Measurements from ENCODE around the gene BYSL.

Gene BYSL

GRCh38 chr6:41976794-41977484 lies 55.6 kb downstream of the BYSL start:
- no peak for DNase-seq (ENCODE audit: low read depth in 2 of 2)
